ENCODE measurements around the gene NDST3.

The NDST3 gene

DNA sequence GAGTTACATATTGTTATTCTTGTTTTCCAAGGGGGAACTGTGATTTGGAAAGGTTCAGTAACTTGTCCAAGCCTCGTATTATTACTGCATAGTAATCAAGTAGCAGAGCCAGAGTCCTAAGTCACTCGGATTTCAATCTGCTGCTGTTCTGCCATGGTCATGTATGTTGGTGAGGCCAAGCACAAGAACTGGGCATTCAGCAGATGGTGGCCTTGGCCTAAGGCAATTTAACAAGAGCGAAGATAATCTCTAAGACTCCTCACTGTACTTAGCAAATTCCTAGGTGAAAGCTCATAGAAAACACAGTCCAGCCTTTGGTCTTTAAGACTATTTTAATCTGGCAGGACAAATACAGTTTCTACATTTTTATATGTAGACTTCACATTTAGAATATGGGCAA lies 64.8 kb downstream of the NDST3 start:
- H3K27ac Mint-ChIP-seq: no peak overlapping the region
- ATAC-seq (replicated peaks): no peak
- H3K9me3 Mint-ChIP-seq: peaks cover 0 to 6% of the 10 kb centered on the region in 2 donors

DNA sequence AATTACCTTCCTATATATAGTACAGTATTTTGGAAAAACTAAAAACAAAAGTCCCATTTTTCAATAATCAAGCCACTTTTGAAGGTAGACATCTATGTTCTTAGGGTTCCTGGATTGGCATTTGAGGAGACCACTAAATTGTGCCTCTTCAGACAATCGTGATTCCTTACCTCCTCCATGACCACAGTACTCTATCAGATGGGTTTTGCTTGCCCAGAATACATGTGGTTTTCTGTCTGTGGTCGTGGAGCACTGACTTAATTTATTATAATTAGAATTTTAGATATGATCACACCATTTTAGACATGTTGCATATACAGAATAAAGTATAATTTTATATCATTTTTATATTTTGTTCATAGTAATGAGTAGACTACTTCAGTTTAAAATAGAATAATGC lies 67.9 kb downstream of the NDST3 start:
- H3K36me3 Mint-ChIP-seq (ENCODE audit: insufficient read depth): no peaks in the 10 kb centered on the region
- H3K27ac Mint-ChIP-seq: no peak overlapping the region
- H3K27me3 Mint-ChIP-seq: no peaks in the 10 kb centered on the region
- no peak for DNase-seq
- H3K9me3 Mint-ChIP-seq: peaks cover 0 to 6% of the 10 kb centered on the region in 2 donors
- H3K4me1 Mint-ChIP-seq (ENCODE audit: low read depth in 2 of 2): no peaks in the 10 kb centered on the region
- ATAC-seq (replicated peaks): no peak
- no peak overlapping the region for H3K4me3 Mint-ChIP-seq

More for the DNA sequence above, 64.8 kb downstream of the NDST3 start:
- Mint-ChIP-seq H3K36me3 (ENCODE audit: insufficient read depth) (no peaks in the 10 kb centered on the region), H3K4me1 (ENCODE audit: low read depth in 2 of 2) (no peaks in the 10 kb centered on the region), H3K27me3 (no peaks in the 10 kb centered on the region), H3K4me3 (no peak overlapping the region)
- no peak for DNase-seq

DNA sequence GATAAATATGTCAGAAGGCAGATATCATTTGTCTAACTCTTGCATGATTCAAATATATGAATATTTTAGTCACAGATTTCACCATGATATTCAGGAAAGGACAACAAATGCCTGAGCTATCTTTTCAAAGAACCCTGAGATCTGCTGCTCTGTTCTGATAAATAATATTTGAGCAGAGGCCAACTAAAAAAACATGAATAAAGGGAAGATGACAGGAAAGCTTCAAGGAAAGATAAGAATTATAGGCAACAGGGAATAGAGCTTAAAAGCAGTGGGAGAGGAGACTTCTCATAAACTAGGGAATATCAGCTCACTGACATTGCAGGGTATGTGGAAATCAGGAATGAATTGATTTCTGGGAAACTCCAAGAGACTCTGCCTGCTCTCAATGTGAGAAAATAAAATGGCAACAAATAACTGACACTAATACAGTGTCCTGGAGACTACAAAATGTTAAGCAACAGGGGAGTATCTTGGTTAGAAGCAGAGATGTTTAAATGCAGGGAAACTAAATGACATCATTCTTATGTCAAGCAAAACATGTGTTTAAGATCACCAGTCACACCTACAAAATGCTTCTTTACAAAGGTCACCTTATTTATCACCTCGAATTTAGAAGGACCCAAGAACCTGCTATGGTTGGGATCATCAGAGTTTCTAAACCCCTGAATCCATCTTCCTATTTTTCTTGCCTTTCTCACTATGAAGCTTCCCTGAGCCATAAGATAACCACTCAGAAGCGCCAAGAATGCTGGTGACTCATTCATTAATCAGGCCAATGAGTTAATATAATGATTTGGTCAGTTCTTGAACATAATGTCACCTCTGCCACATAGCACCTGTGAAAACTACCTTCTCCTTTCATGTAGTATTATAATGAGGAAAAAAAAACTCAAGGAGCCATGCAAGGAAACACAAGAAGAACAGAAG lies 78.1 kb downstream of the NDST3 start:
- peaks cover 0 to 3% of the 10 kb centered on the region in 2 donors for H3K4me1 Mint-ChIP-seq (ENCODE audit: low read depth in 2 of 2)
- no peaks in the 10 kb centered on the region for H3K27me3 Mint-ChIP-seq
- DNase-seq: no peak
- H3K9me3 Mint-ChIP-seq: peaks cover 0 to 3% of the 10 kb centered on the region in 2 donors
- no peak overlapping the region for H3K4me3 Mint-ChIP-seq
- no peak for ATAC-seq (replicated peaks)
- no peaks in the 10 kb centered on the region for H3K36me3 Mint-ChIP-seq (ENCODE audit: insufficient read depth)
- no peak overlapping the region for H3K27ac Mint-ChIP-seq

DNA sequence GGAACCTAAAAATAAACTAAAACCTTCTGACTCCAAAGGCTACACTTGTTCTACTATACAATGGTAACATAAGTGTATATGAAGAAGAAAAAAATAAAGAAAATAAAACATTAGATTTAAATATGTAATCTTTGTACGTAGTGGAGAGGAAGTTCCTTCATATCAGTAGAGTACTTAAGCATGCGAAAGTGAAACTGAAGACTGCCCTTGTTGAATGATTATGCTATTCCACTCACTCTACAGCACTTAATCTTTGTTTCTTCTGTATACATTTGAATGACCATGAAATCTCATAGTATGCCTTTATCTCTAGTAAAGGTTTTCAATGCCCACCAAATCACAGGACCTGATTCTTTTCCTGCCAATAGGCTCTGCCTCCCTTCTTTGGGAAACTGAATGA lies 78.9 kb downstream of the NDST3 start:
- no peak for ATAC-seq (replicated peaks)
- H3K27me3 Mint-ChIP-seq: no peaks in the 10 kb centered on the region
- no peak overlapping the region for H3K27ac Mint-ChIP-seq
- no peak for DNase-seq
- no peaks in the 10 kb centered on the region for H3K36me3 Mint-ChIP-seq (ENCODE audit: insufficient read depth)
- H3K9me3 Mint-ChIP-seq: peaks cover 0 to 3% of the 10 kb centered on the region in 2 donors
- peaks cover 0 to 3% of the 10 kb centered on the region in 2 donors for H3K4me1 Mint-ChIP-seq (ENCODE audit: low read depth in 2 of 2)
- H3K4me3 Mint-ChIP-seq: no peak overlapping the region

DNA sequence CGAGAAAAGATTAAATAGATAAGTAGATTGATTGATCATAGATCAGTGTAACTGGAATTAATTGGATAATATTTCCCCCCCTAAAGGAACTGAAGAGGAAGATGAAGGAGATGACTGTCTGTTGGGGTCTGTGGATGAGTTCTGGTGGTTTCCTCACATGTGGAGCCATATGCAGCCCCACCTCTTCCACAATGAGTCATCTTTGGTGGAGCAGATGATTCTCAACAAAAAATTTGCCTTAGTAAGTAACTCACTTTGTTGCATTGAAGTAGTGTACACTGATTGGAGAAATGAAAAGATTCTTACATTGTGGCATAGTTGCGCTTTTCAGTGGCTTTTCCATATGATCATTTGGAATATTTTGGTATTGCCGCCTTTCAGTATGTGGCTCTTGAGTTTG lies 80.4 kb downstream of the NDST3 start:
- H3K4me3 Mint-ChIP-seq: no peak overlapping the region
- no peak overlapping the region for H3K27ac Mint-ChIP-seq
- no peaks in the 10 kb centered on the region for H3K27me3 Mint-ChIP-seq

DNA sequence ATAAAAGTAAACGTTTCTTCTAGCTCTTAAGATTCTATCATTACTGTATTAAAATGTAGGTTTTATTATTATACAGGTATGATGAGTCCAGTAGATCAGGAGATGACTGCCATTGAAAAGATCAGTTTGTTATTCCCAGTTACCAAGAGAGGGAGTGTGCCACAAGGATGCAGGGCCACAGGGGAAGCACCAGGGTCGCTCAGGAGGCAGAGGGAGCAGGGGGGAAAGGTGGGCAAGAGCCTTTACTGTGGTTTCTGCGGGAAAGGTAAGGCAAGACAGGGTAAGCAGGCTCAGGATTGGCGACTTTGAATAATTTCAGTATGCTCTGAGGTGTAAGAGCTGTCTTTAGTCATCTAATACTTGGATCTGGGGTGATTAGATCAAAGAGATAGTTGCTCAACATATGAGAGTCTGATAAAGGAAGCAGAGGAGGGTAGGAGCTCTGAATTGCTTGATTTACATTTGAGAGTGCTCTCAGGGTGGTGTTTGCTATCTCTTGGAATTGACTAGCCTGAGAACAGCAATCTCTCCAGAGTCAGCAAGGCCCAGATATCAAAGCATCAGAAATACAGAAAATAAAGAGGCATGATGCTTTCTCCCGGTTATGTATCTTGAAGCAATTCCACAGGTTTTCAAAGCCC lies 86.0 kb downstream of the NDST3 start:
- DNase-seq: no peak
- no peaks in the 10 kb centered on the region for H3K36me3 Mint-ChIP-seq (ENCODE audit: insufficient read depth)
- no peak overlapping the region for H3K27ac Mint-ChIP-seq
- no peak overlapping the region for H3K4me3 Mint-ChIP-seq
- no peaks in the 10 kb centered on the region for H3K27me3 Mint-ChIP-seq
- H3K9me3 Mint-ChIP-seq: peaks cover 0 to 7% of the 10 kb centered on the region in 2 donors
- no peaks in the 10 kb centered on the region for H3K4me1 Mint-ChIP-seq (ENCODE audit: low read depth in 2 of 2)
- no peak for ATAC-seq (replicated peaks)

More for the DNA sequence above, 80.4 kb downstream of the NDST3 start:
- H3K9me3 Mint-ChIP-seq: peaks cover 3 to 5% of the 10 kb centered on the region in 2 donors
- DNase-seq (no peak), ATAC-seq (replicated peaks) (no peak)
- no peaks in the 10 kb centered on the region for H3K36me3 Mint-ChIP-seq (ENCODE audit: insufficient read depth)
- H3K4me1 Mint-ChIP-seq (ENCODE audit: low read depth in 2 of 2): peaks cover 0 to 3% of the 10 kb centered on the region in 2 donors

DNA sequence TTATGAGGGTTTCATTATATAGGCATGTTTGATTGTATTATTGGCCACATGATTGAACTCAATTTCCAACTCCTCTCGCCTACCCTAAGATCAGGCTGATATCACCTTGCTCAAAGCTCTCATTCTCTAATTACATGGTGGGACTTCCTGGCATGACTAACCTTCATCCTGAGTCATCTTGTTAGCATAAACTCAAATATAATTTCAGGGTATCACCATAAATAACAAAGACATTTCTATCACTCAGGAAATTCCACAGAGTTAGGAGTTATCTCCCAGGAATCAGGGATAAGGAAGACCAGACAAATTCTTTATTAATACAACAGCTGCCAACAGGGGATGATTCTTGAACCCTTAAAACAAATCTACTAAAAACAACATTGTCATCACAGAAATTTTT lies 90.7 kb downstream of the NDST3 start:
- DNase-seq: no peak

DNA sequence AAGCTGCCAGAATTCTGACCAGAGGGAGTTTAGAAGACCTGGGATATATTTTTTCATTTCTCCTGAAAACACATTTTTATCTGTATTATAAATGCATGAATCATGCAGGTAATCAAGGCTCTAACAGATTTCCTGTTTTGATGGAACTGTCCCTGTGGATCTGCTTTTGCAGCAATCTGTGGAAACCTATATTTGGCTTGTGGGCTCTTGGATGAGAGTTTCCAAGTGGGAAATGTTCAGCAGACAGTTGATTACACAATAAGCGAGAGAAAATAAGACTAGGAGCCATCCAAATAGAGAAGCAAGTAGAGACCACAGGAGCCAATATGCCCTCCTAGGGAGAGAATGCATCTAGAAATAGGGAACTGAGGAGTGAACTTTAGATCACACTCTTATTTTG lies 105.0 kb downstream of the NDST3 start:
- Mint-ChIP-seq H3K4me3 (no peak overlapping the region), H3K27me3 (no peaks in the 10 kb centered on the region), H3K4me1 (ENCODE audit: low read depth in 2 of 2) (no peaks in the 10 kb centered on the region), H3K9me3 (peaks cover 0 to 5% of the 10 kb centered on the region in 2 donors), H3K27ac (no peak overlapping the region), H3K36me3 (ENCODE audit: insufficient read depth) (no peaks in the 10 kb centered on the region)
- no peak for ATAC-seq (replicated peaks)
- DNase-seq: no peak

More for the DNA sequence above, 90.7 kb downstream of the NDST3 start:
- Mint-ChIP-seq H3K27ac (no peak overlapping the region), H3K4me1 (ENCODE audit: low read depth in 2 of 2) (no peaks in the 10 kb centered on the region), H3K9me3 (peaks cover 3 to 9% of the 10 kb centered on the region in 2 donors), H3K27me3 (no peaks in the 10 kb centered on the region), H3K4me3 (no peak overlapping the region), H3K36me3 (ENCODE audit: insufficient read depth) (no peaks in the 10 kb centered on the region)
- ATAC-seq (replicated peaks): no peak

DNA sequence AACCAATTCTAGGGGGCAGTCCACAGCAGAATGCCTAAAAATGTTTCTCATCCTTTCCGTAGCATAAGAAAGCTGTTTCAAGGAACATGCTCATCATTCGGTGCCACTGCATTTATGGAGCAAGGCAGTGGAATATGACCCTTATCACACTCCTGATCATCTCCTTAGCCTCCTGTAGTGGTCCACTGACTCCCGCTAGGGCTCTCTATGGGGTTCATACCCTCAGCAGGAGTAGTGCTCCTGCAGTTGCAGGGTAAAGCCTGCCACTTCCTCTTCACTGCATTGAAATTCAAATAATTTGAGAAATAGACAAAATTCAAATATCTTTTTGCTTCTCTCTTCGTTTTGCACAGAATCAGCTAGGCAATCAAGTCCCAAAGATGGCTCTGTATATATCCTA lies 107.0 kb downstream of the NDST3 start:
- H3K36me3 Mint-ChIP-seq (ENCODE audit: insufficient read depth): no peaks in the 10 kb centered on the region
- DNase-seq: no peak
- no peaks in the 10 kb centered on the region for H3K27me3 Mint-ChIP-seq
- no peak overlapping the region for H3K27ac Mint-ChIP-seq
- H3K9me3 Mint-ChIP-seq: peaks cover 0 to 4% of the 10 kb centered on the region in 2 donors
- no peaks in the 10 kb centered on the region for H3K4me1 Mint-ChIP-seq (ENCODE audit: low read depth in 2 of 2)
- no peak overlapping the region for H3K4me3 Mint-ChIP-seq
- no peak for ATAC-seq (replicated peaks)

DNA sequence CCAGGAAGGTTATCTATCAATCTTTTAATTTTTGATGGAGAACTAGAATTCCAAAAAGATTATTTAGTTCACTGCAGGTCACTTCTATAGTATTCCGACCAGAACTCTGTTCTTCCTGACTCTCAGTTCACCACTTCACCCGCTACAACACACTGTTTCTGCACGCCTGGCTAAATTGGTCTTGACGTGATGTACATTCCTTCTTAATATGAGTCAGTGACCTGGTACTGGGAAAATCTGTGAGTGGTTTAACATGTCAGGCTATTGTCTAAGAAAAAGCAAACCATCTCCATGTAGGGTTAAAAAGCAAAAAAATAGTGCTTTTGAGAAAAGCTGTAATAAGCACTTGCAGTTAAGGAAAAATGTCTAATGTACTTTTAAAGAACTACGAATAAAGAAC lies 120.4 kb downstream of the NDST3 start:
- no peak overlapping the region for H3K27ac Mint-ChIP-seq
- H3K27me3 Mint-ChIP-seq: no peaks in the 10 kb centered on the region
- ATAC-seq (replicated peaks) (no peak), DNase-seq (no peak)
- H3K36me3 Mint-ChIP-seq (ENCODE audit: insufficient read depth): no peaks in the 10 kb centered on the region
- H3K9me3 Mint-ChIP-seq: no peaks in the 10 kb centered on the region
- H3K4me3 Mint-ChIP-seq: no peak overlapping the region
- no peaks in the 10 kb centered on the region for H3K4me1 Mint-ChIP-seq (ENCODE audit: low read depth in 2 of 2)

DNA sequence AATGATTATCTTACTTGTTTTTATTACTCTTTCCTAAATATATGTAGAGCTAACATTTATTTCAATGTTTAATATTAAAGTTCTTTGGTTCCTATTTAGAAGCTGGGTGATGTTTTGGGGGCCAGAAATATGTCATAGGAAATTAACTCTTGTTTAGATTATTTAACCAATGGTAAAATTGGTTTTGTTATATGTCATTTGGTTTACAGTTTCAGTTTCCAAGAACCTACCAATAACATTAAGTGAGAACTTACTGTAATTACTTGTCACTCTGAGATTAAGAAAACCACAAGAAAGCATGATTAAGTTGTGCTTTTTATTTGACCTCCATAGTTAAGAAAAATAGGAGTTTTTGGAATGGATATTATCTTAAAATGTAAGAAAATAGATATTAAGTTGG lies 121.2 kb downstream of the NDST3 start:
- no peaks in the 10 kb centered on the region for H3K27me3 Mint-ChIP-seq
- no peak for ATAC-seq (replicated peaks)
- H3K36me3 Mint-ChIP-seq (ENCODE audit: insufficient read depth): no peaks in the 10 kb centered on the region
- no peak overlapping the region for H3K27ac Mint-ChIP-seq
- no peak for DNase-seq
- no peaks in the 10 kb centered on the region for H3K4me1 Mint-ChIP-seq (ENCODE audit: low read depth in 2 of 2)
- H3K4me3 Mint-ChIP-seq: no peak overlapping the region
- H3K9me3 Mint-ChIP-seq: no peaks in the 10 kb centered on the region

DNA sequence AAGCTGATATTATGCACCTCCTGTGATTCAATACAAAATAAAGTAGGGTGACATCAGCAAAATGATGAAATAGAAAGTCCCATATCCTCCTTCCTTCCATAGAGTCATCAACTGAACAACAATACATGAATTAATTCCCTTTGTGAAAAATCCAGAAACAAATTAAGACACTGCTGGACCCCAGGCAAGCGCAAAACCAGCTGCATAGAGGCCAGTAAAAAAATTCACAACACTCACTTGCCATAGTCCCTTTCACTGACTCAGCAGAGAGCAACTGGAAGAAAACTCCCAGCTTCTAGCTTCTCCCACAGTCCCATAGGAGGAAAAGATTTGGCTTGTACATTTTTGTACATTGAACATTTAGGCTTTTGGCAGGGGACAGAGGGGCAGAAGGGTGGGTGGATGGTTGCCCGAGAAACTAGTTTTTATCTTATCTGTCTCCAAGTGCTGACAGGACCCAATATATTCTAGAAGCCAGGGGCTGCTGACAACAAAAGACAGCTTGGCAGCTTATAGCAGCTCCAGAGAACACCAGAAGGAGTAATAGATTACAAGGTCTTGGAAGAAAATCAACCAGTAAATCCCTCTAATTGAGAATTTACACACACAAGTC lies 124.6 kb downstream of the NDST3 start:
- H3K4me1 Mint-ChIP-seq (ENCODE audit: low read depth in 2 of 2): no peaks in the 10 kb centered on the region

DNA sequence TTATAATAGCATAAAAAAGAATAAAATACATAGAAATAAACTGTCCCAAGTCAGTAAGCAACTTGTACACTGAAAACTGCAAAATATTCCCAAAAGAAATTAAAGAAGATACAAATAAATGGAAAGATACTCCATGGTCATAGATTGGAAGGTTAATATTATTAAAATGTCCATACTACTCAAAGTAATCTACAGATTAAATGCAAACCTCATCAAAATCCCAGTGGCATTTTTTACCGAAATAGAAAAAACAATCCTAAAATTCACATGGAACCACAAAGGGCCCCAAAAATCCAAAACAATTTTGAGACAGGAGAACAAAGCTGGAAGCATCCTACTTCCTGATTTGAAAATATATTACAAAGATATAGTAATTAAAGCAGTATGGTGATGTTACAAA lies 133.0 kb downstream of the NDST3 start:
- ATAC-seq (replicated peaks) (no peak), DNase-seq (no peak)
- Mint-ChIP-seq H3K27me3 (no peaks in the 10 kb centered on the region), H3K4me3 (no peak overlapping the region), H3K27ac (no peak overlapping the region), H3K36me3 (ENCODE audit: insufficient read depth) (no peaks in the 10 kb centered on the region), H3K9me3 (no peaks in the 10 kb centered on the region), H3K4me1 (ENCODE audit: low read depth in 2 of 2) (no peaks in the 10 kb centered on the region)

More for the DNA sequence above, 124.6 kb downstream of the NDST3 start:
- no peaks in the 10 kb centered on the region for H3K36me3 Mint-ChIP-seq (ENCODE audit: insufficient read depth)
- ATAC-seq (replicated peaks): no peak
- DNase-seq: no peak
- H3K9me3 Mint-ChIP-seq: no peaks in the 10 kb centered on the region
- no peaks in the 10 kb centered on the region for H3K27me3 Mint-ChIP-seq
- no peak overlapping the region for H3K27ac Mint-ChIP-seq
- no peak overlapping the region for H3K4me3 Mint-ChIP-seq
